ENCODE measurements around the gene ATP9B. TPM values are rescaled to one million over a fixed set of nuclear protein-coding genes. Genes with fewer than 3 reads are reported as not detected.

The ATP9B gene
- total RNA-seq, 1 experiment from 2014 or later: 8.6 TPM

DNA sequence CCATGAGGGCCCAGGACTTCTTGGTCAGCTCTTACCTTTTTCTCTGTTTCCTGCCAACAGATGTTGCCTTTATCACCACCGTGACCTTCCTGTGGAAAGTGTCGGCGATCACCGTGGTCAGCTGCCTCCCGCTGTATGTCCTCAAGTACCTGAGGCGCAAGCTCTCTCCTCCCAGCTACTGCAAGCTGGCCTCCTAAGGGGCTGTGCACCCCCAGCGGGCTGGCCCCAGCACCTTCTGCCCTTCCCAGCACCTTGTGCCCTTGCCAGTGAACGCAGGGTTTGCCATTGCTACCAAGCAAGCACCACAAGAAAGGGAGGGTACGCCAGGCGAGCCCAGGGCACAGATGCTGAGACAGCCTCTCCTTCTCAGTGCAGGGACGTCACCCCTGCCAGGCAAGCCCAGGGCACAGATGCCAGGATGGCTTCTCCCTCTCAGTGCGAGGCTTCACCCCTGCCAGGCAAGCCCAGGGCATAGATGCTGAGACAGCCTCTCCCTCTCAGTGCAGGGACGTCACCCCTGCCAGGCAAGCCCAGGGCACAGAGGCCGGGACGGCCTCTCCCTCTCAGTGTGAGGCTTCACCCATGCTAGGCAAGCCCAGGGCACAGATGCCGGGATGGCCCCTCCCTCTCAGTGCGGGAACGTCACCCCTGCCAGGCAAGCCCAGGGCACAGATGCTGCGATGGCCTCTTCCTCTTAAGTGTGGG is 308.1 kb downstream of the ATP9B start:
- no peaks in the 10 kb centered on the region; the same call in 1 of the 2 replicates for H4K20me1 ChIP-seq (ENCODE audit: insufficient read depth)
- ChIA-PET CTCF (no interaction called here), POLR2A (ENCODE audit: unreplicated experiment) (no interaction called here)
- H3K79me2 ChIP-seq (ENCODE audit: low read depth): no peaks in the 10 kb centered on the region
- no peaks in the 10 kb centered on the region for H3F3A ChIP-seq (ENCODE audit: insufficient read depth, low read depth)
- no peak for TF ChIP-seq CTCF (conservative IDR thresholded peaks at IDR 0.05)
- no peak for TF ChIP-seq EZH2 (IDR thresholded peaks at IDR 0.05; ENCODE audit: low read depth)
- intact Hi-C loops (cut with micrococcal nuclease; ENCODE audit: unreplicated experiment): no loop called here
- no peak overlapping the region for H3K4me2 ChIP-seq
- peaks cover 10% of the 10 kb centered on the region; the same call in 1 of the 2 replicates for H3K27me3 ChIP-seq (ENCODE audit: insufficient read depth, low read depth)
- no peaks in the 10 kb centered on the region for H3K9me3 ChIP-seq (ENCODE audit: insufficient read depth, low read depth)
- BruUV-seq (replicated peaks): no TSS peak
- no peaks in the 10 kb centered on the region for H3K4me1 ChIP-seq (replicated peaks; ENCODE audit: insufficient read depth)
- no peak overlapping the region for H3K27ac ChIP-seq
- H3K9me2 ChIP-seq (ENCODE audit: insufficient read depth): no peaks in the 10 kb centered on the region
- H3K4me3 ChIP-seq: no peak overlapping the region
- DNase-seq: no peak
- no peaks in the 10 kb centered on the region for H3K36me3 ChIP-seq (ENCODE audit: low read depth)
- H2AFZ ChIP-seq: no peak overlapping the region

- no peaks in the 10 kb centered on the region for H3K36me3 ChIP-seq (ENCODE audit: low read depth)
- H3K27me3 ChIP-seq (ENCODE audit: insufficient read depth, low read depth): peaks cover 20% of the 10 kb centered on the region
- no peak overlapping the region for H3K27ac ChIP-seq
- H3K9me3 ChIP-seq (ENCODE audit: insufficient read depth, low read depth): no peaks in the 10 kb centered on the region
- no peaks in the 10 kb centered on the region for H3K9me2 ChIP-seq (ENCODE audit: insufficient read depth)
- CTCF ChIA-PET: no interaction called here
- peak overlapping the region; percentile 29; the same call in 1 of the 2 replicates for H3K4me2 ChIP-seq
- no peak overlapping the region for H3K4me3 ChIP-seq
- TF ChIP-seq EZH2 (IDR thresholded peaks at IDR 0.05; ENCODE audit: low read depth) (no peak), CTCF (conservative IDR thresholded peaks at IDR 0.05) (peak; percentile 90)
- H3K4me1 ChIP-seq (replicated peaks; ENCODE audit: insufficient read depth): no peaks in the 10 kb centered on the region
- peak in 1 of 2 experiments; percentile 70 for DNase-seq
- no peaks in the 10 kb centered on the region for H3F3A ChIP-seq (ENCODE audit: insufficient read depth, low read depth)
- H2AFZ ChIP-seq: no peak overlapping the region
- no peaks in the 10 kb centered on the region; the same call in 1 of the 2 replicates for H4K20me1 ChIP-seq (ENCODE audit: insufficient read depth)
- H3K79me2 ChIP-seq (ENCODE audit: low read depth): no peaks in the 10 kb centered on the region
- intact Hi-C loops (cut with micrococcal nuclease; ENCODE audit: unreplicated experiment): loop anchor here (1.0 kb wide), 2 partner anchors 150 to 266 kb away; no protein-coding TSS in a partner anchor
- no TSS peak for BruUV-seq (replicated peaks)
- POLR2A ChIA-PET (ENCODE audit: unreplicated experiment): no interaction called here
Measured at GRCh38 chr18:79378536-79379250, 309.5 kb downstream of the ATP9B start.

- Histone ChIP-seq H4K20me1 (ENCODE audit: insufficient read depth) (no peaks in the 10 kb centered on the region; the same call in 1 of the 2 replicates), H3K79me2 (ENCODE audit: low read depth) (no peaks in the 10 kb centered on the region), H2AFZ (no peak overlapping the region), H3K4me1 (replicated peaks; ENCODE audit: insufficient read depth) (no peaks in the 10 kb centered on the region), H3K4me3 (no peak overlapping the region), H3K36me3 (ENCODE audit: low read depth) (no peaks in the 10 kb centered on the region), H3F3A (ENCODE audit: insufficient read depth, low read depth) (no peaks in the 10 kb centered on the region), H3K27me3 (ENCODE audit: insufficient read depth, low read depth) (peaks cover 26% of the 10 kb centered on the region), H3K9me2 (ENCODE audit: insufficient read depth) (no peaks in the 10 kb centered on the region), H3K9me3 (ENCODE audit: insufficient read depth, low read depth) (no peaks in the 10 kb centered on the region), H3K27ac (no peak overlapping the region), H3K4me2 (peak overlapping the region; percentile 29; the same call in 1 of the 2 replicates)
- DNase-seq: no peak
- BruUV-seq (replicated peaks): no TSS peak
- intact Hi-C loops (cut with micrococcal nuclease; ENCODE audit: unreplicated experiment): loop anchor here (1.0 kb wide), 2 partner anchors 149 to 265 kb away; no protein-coding TSS in a partner anchor
- no peak for TF ChIP-seq EZH2 (IDR thresholded peaks at IDR 0.05; ENCODE audit: low read depth)
- peak; percentile 20; the same call in 1 of the 2 replicates for TF ChIP-seq CTCF (conservative IDR thresholded peaks at IDR 0.05)
- ChIA-PET POLR2A (ENCODE audit: unreplicated experiment) (interaction anchor here (0.6 kb wide), 1 partner anchor 464 kb away, joined by 3 read pairs; no protein-coding TSS in a partner anchor), CTCF (no interaction called here)
Measured at GRCh38 chr18:79379251-79379905, 310.2 kb downstream of the ATP9B start.

Data from PC-9 (cell line).